Pancreas (tissue), 10 donors: Measurements from ENCODE around the gene DOK4. TPM values are rescaled to one million over a fixed set of nuclear protein-coding genes. Genes with fewer than 3 reads are reported as not detected.

Experiments
- ATAC-seq, 4 donors: fragments of 200-7000 bp; cut with Tn5 transposase; one replicate each; pipeline versions ENCODE4 v1.8.0 to v1.9.1; 2020; ENCODE audit warnings: mild to moderate bottlenecking in 4 of 4, moderate library complexity in 4 of 4
- DNase-seq, 6 donors: peaks; one replicate each; pipeline ENCODE4 v3.0.0-alpha.2; 2020
- FAIRE-seq: peaks from 2 replicates; lab custom pipeline; 2012; peaks lifted over from hg19 to GRCh38; lab: Jason Lieb, UNC
- H3K27ac ChIP-seq, 4 donors: fragments of 200-600 bp; sonication (generic); 1 replicate in 3 of 4; 2 replicates in 1 of 4; pipeline versions ENCODE4 v1.5.0 to v1.8.0; 2020
- H3K27me3 ChIP-seq, 4 donors: fragments of 200-600 bp; one replicate each; pipeline ENCODE4 v1.8.0; 2021
- H3K36me3 ChIP-seq, 3 donors: fragments of 200-600 bp; sonication (generic) in 1 of 3; one replicate each; pipeline versions ENCODE4 v1.5.0 to v1.8.0; 2020 to 2021
- H3K4me1 ChIP-seq, 3 donors: fragments of 200-600 bp; one replicate each; pipeline ENCODE4 v1.8.0; 2021
- H3K4me3 ChIP-seq, 4 donors: fragments of 200-600 bp; sonication (generic) in 2 of 4; one replicate each; pipeline versions ENCODE4 v1.5.0 to v1.8.0; 2020 to 2021
- H3K9me3 ChIP-seq, 4 donors: fragments of 200-600 bp; one replicate each; pipeline ENCODE4 v1.8.0; 2021
- CTCF ChIP-seq, 4 donors: fragments of 200-600 bp; sonication (generic) in 3 of 4; IDR thresholded peaks; one replicate each; pipeline versions ENCODE4 v1.5.0 to v1.8.0; 2021; ENCODE audit warnings: antibody characterized with exemption in 4 of 4
- WGBS, 2 donors: extraction: QIAGEN DNeasy Blood & Tissue Kit; methylation state at CpG; one replicate each; pipeline ENCODE4 v1.1.7; 2013; 5-methylcytosine and 5-hydroxymethylcytosine counted together
- intact Hi-C, 3 donors: fragments of 100-400 bp; cut with DNase I; formaldehyde crosslinking; loops; one replicate each; pipeline versions ENCODE4 v1.11.1 to v1.14.2; 2022
- polyA plus RNA-seq, 2 donors: library from polyadenylated mRNA; stranded (reverse); fragments of 200-250 nt; gene quantifications; one replicate each; pipeline ENCODE4 v1.2.3, GENCODE V29; 2013
- total RNA-seq, 6 donors: library from RNA; stranded (reverse); fragmentation: NEBNext Ultra II Directional in 4 of 6; extraction: Animal tissue kit (Norgen Biotek cat#: 25700) in 4 of 6; gene quantifications; one replicate each; pipeline versions ENCODE4 v1.2.1 to v1.2.4, GENCODE V29; 2021 to 2023
- donor health status: healthy with polysubstance abuse.
- donor health status: DM: no; HTN: no; CAD: no; lungs with moderate emphysema.
- donor health status: DM: no; HTN: no; CAD: no.
- donor health status: control.
- donor health status: control.
- donor health status: Bipolar disorder and iron deficiency.
- donor health status: DM: yes; HTN: yes; CAD: no.
- donor health status: DM: no; HTN: no; CAD: no.
- donor health status: DM: no; HTN: no; CAD: no.
- donor health status: DM: yes; HTN: yes; CAD: no.

The DOK4 gene
- total and polyA plus RNA-seq, 8 donors, result 9.2 to 26.4 (median 15.5) TPM

DNA sequence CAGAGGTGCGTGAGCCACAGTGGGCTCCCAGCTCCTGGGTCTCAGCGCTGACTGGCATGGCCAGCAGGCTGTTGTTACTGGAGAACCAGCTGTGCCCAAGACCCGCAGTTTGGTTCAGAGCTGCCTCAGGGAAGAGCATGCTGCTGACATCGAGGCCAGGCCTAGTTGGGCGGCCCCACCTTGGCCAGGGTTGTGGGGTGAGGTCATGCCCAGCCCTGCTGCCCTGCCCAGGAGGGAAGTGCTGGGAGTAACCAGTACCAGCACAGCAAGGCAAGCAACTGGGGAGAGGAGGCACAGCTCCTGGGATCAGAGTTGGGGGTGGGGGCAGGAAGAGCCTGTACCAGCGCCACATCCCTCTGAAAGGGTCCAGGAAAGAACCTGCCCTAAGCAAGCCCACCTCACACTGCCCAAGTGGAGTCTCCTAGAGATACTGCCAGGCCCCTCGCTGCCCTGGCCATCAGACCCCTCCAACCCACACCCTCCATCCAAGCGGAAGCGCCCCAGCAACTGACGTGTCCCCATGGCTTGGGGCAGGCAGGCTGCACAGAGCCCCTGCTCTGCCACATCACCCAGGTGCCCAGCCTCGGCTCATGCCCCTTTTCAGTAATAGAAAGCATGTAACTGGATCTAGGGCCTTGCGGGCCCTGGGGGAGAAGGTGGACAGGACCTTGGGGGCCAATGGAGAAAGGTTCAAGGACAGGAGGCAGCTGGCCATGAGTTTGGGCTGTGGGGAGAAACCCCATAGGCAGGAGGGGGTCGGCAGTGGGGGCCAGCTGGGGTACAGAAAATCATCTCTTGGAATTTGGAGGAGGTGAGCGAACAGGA is 990 bp downstream of the DOK4 start:
- peak overlapping the region; percentile 42 to 58 (median 52) for H3K27ac ChIP-seq
- H3K9me3 ChIP-seq, result no peaks in the 10 kb centered on the region
- no peaks in the 10 kb centered on the region for H3K27me3 ChIP-seq
- FAIRE-seq, result no peak
- DNase-seq, result peak in 2 of 6 donors; percentile 34 to 68
- intact Hi-C loops, result no loop called here
- no peaks in the 10 kb centered on the region for H3K36me3 ChIP-seq
- H3K4me1 ChIP-seq, result peaks cover 0 to 13% (median 7%) of the 10 kb centered on the region in 3 donors
- ATAC-seq, result peak; percentile 7 to 22 (median 12)
- H3K4me3 ChIP-seq, result peak overlapping the region; percentile 72 to 81 (median 78)
- no peak for TF ChIP-seq CTCF (IDR thresholded peaks at IDR 0.05)
- 57% methylated on average over 14 of the region's 14 CpGs for WGBS, 2 donors

DNA sequence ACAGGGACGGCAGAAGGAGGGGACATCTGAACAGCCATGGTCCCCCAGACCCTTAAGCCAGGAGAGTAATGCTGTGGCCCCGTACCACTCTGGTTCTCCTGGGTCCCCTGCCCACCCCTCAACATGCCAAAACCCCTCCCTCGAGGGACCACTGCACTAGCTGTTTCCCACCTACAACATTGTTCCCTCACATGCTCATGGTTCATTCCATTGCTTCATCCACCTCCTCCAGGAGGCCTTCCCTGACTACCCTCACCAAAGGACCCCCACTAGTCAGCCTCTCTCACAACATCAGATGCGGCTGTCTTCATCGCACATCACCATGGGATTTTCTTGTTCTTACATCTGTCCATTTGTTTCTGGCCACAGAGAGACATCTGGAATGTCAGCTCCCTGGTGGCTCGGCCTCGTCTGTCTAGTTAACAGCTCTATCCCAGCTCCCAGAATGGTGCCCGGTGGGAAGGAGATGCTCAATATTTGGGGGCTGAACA is 1.7 kb downstream of the DOK4 start:
- WGBS, 2 donors, result 86 to 89% methylated on average over 8 of the region's 8 CpGs
- Histone ChIP-seq H3K27me3 (no peaks in the 10 kb centered on the region), H3K4me1 (peaks cover 0 to 18% (median 7%) of the 10 kb centered on the region in 3 donors), H3K36me3 (no peaks in the 10 kb centered on the region), H3K4me3 (peak overlapping the region in 1 of 4 donors; percentile 81), H3K27ac (peak overlapping the region in 1 of 4 donors; percentile 13), H3K9me3 (no peaks in the 10 kb centered on the region)
- FAIRE-seq (no peak), DNase-seq (no peak), ATAC-seq (no peak)
- intact Hi-C loops, result no loop called here
- TF ChIP-seq CTCF (IDR thresholded peaks at IDR 0.05), result no peak

DNA sequence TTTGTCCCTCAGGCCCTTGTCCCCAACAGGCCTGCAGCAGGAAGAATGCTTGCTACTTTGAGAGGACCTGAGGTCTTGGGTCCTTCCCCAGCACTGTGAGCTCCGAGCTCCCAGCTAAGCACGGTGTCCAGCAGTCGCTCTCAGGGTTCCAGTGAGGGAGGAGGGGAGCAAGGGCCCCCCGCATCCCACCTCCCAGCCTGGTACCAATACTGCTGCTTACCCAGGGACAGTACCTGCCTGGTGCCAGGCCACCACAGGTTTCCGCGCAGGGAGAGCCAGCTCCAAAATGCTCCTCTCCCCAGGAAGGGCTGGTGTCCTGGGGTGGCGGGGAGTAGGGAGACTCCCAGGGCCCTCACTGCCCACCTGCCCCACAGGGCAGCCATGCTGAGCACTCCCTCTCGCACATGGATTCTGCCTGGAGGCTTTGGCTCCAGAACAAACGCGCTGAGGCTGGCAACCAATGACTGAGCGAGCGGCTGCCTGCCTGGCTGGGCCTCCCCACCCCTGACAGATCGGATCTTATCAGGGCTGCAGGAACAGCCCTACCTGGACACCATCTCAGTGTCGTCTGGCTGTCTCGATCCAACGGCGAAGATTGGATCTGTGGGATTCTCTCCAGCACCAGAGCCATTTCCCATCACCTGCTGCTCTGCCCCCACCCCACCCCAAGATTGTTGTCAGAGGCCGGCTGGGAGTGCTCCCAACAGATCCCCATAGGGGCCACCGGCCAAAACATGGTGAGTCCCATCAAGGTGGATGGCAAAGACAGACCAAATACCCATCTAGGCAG is 2.4 kb downstream of the DOK4 start:
- WGBS, 2 donors, result 55 to 58% methylated on average over 19 of the region's 19 CpGs
- peak in 1 of 6 donors; percentile 74 for DNase-seq
- H3K9me3 ChIP-seq, result no peaks in the 10 kb centered on the region

GRCh38 chr16:57482845-57483545 is 3.3 kb downstream of the DOK4 start:
- TF ChIP-seq CTCF (IDR thresholded peaks at IDR 0.05), result no peak
- no peak for FAIRE-seq
- peaks cover 0 to 22% (median 7%) of the 10 kb centered on the region in 3 donors for H3K4me1 ChIP-seq
- H3K27me3 ChIP-seq, result no peaks in the 10 kb centered on the region
- 50 to 55% methylated on average over 13 to 14 of the region's 14 CpGs for WGBS, 2 donors
- H3K4me3 ChIP-seq, result no peak overlapping the region
- no peaks in the 10 kb centered on the region for H3K36me3 ChIP-seq
- intact Hi-C loops, result no loop called here
- ATAC-seq, result no peak
- no peak overlapping the region for H3K27ac ChIP-seq
- DNase-seq, result peak in 2 of 6 donors; percentile 41 to 64
- H3K9me3 ChIP-seq, result no peaks in the 10 kb centered on the region

More for the DNA sequence above, 2.4 kb downstream of the DOK4 start:
- Histone ChIP-seq H3K27ac (peak overlapping the region in 2 of 4 donors; percentile 11 to 13), H3K27me3 (no peaks in the 10 kb centered on the region), H3K4me3 (no peak overlapping the region), H3K4me1 (peaks cover 0 to 22% (median 7%) of the 10 kb centered on the region in 3 donors), H3K36me3 (no peaks in the 10 kb centered on the region)
- no peak for TF ChIP-seq CTCF (IDR thresholded peaks at IDR 0.05)
- FAIRE-seq (no peak), ATAC-seq (no peak)
- intact Hi-C loops, result no loop called here
